CD4-positive, alpha-beta T cell treated with Interleukin-12 subunit alpha and Interleukin-12 subunit beta, for 1 hour (primary cell): Measurements from ENCODE around the gene NDP.
"Not testable (repeated sequence)": the region's sequence is repeated elsewhere in the genome, so short reads cannot be mapped to it uniquely, and the experiment has no call there.

Experiments used
- DNase-seq: peaks from one replicate; pipeline ENCODE4 v3.0.0-alpha.2; 2020

Gene NDP

GRCh38 chrX:43969504-43970501 lies 3.4 kb downstream of the NDP start:
- DNase-seq: no peak

- DNase-seq: no peak
Observed at GRCh38 chrX:43968359-43968781, 4.8 kb downstream of the NDP start.

- DNase-seq: no peak
Observed at GRCh38 chrX:43964936-43965335, 8.3 kb downstream of the NDP start.

GRCh38 chrX:43963726-43964125 lies 9.5 kb downstream of the NDP start:
- DNase-seq: no peak

- no peak for DNase-seq
Observed at GRCh38 chrX:43962636-43963035, 10.6 kb downstream of the NDP start.

- DNase-seq: no peak
Observed at GRCh38 chrX:43961699-43962098, 11.5 kb downstream of the NDP start.

GRCh38 chrX:43958529-43958928 lies 14.7 kb downstream of the NDP start:
- DNase-seq: peak; percentile 62

GRCh38 chrX:43956034-43956433 lies 17.2 kb downstream of the NDP start:
- DNase-seq: no peak

- no peak for DNase-seq
Observed at GRCh38 chrX:43953218-43953617, 20.0 kb downstream of the NDP start.

- DNase-seq: peak; percentile 23
Observed at GRCh38 chrX:43949669-43950068, 23.5 kb downstream of the NDP start.

- DNase-seq: no peak
Observed at GRCh38 chrX:43940816-43941474, 32.2 kb downstream of the NDP start.

GRCh38 chrX:43939187-43939926 lies 33.8 kb downstream of the NDP start:
- no peak for DNase-seq

GRCh38 chrX:43922032-43922431 lies 51.2 kb downstream of the NDP start:
- not testable (repeated sequence) for DNase-seq

GRCh38 chrX:43910772-43911171 lies 62.4 kb downstream of the NDP start:
- not testable (repeated sequence) for DNase-seq

GRCh38 chrX:43910012-43910411 lies 63.2 kb downstream of the NDP start:
- no peak for DNase-seq

GRCh38 chrX:43909141-43909540 lies 64.0 kb downstream of the NDP start:
- no peak for DNase-seq

GRCh38 chrX:43899878-43900815 lies 73.0 kb downstream of the NDP start:
- no peak for DNase-seq
